Esophagus squamous epithelium (tissue), 5 donors: ENCODE measurements around the gene AFAP1L2. TPM values are rescaled to one million over a fixed set of nuclear protein-coding genes. Genes with fewer than 3 reads are reported as not detected.

Experiments
- DNase-seq: peaks from one replicate; lab custom pipeline; 2025; lab: John Stamatoyannopoulos, UW
- H3K27ac ChIP-seq, 4 donors: fragments of 200-600 bp; sonication (generic); one replicate each; pipeline ENCODE4 v1.5.1; 2016 to 2019; ENCODE audit warnings: mild to moderate bottlenecking in 1 of 4
- H3K27me3 ChIP-seq, 4 donors: fragments of 200-600 bp; sonication (generic); 1 replicate in 3 of 4; 2 replicates in 1 of 4; pipeline versions ENCODE4 v1.5.1 to v1.6.0; 2017 to 2021; ENCODE audit warnings: antibody characterized with exemption in 1 of 4
- H3K36me3 ChIP-seq, 3 donors: fragments of 200-600 bp; sonication (generic); one replicate each; pipeline ENCODE4 v1.5.1; 2016 to 2019
- H3K4me1 ChIP-seq, 3 donors: fragments of 200-600 bp; sonication (generic); one replicate each; pipeline ENCODE4 v1.5.1; 2017 to 2019
- H3K4me3 ChIP-seq, 4 donors: fragments of 200-600 bp; sonication (generic); 1 replicate in 3 of 4; 2 replicates in 1 of 4; pipeline ENCODE4 v1.5.1; 2016 to 2019; ENCODE audit warnings: mild to moderate bottlenecking in 2 of 4, moderate library complexity in 1 of 4
- H3K9me3 ChIP-seq, 3 donors: fragments of 200-600 bp; sonication (generic); one replicate each; pipeline ENCODE4 v1.5.1; 2016 to 2019
- POLR2A ChIP-seq, 4 donors: fragments of 450-650 bp; IDR thresholded peaks; one replicate each; pipeline ENCODE4 v1.6.1; 2017; ENCODE audit warnings: antibody characterized with exemption in 4 of 4, mild to moderate bottlenecking in 4 of 4, moderate library complexity in 3 of 4
- WGBS, 2 donors: methylation state at CpG; one replicate each; pipeline ENCODE4 v1.1.5; 2018; 5-methylcytosine and 5-hydroxymethylcytosine counted together
- intact Hi-C: fragments of 100-400 bp; cut with DNase I; formaldehyde crosslinking; loops from one replicate; pipeline ENCODE4 v1.15.0; 2022
- total RNA-seq, 4 donors: library from RNA; depleted of rRNA; stranded (reverse); fragments of >200 nt; gene quantifications; one replicate each; pipeline ENCODE4 v1.1.0, GENCODE V29; 2016
- TF ChIP-seq, protein P1 (sequence below), 6 experiments: fragments of 450-650 bp in 4 of 6; fragments of 200-600 bp in 2 of 6; sonication (generic) in 2 of 6; IDR thresholded peaks; one replicate each; pipeline ENCODE4 v1.5.1; 2016 to 2019; ENCODE audit warnings: antibody characterized with exemption in 6 of 6, mild to moderate bottlenecking in 4 of 6, moderate library complexity in 4 of 6
- donor health status: DM: yes; HTN: yes; CAD: no.

The AFAP1L2 gene
- total RNA-seq, 4 donors from 2014 or later, result 9.8 to 15.5 (median 11.8) TPM

DNA sequence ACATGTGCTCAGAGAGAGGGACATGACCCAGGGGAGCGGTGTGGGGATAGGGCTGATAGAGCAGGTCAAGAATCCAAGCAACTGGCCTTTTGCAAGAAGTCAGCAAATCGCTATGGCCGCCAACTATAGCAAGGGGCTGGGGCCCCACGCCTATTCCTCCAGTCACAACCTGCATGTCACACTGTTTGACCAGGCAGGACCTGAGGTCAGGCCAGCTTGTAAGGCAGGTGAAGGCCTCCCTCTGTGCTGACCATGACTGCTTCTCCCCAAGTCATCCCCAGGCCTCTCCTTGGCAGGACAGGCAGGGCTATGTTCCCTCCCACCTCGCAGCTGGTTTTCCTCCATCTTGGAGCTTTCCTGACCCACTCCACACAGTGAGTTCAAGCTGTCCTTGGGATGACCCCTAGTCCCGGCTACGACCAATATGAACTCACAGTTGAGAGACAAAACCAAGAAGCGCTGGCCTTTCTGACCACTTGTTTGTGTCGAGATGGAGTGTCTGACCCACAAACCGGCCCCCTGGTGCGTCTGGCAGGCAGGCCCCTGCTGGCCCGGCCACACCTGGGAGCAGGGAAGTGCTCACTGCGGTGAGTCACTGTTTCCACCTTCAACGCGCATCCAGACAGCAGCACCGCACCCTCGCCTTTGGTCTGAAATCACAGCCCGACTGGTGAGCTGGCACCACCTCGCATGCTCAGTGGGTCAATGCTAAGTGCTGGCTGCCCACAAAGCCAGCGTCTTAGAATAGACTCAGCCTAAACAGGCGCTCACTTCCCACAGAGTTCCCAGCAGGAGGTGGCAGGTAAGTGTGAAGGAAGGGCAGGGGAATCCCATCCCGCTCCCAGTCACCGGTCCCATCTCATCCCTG lies 83.8 kb downstream of the AFAP1L2 start:
- no peak for TF ChIP-seq POLR2A (IDR thresholded peaks at IDR 0.05)
- TF ChIP-seq, protein P1, sequence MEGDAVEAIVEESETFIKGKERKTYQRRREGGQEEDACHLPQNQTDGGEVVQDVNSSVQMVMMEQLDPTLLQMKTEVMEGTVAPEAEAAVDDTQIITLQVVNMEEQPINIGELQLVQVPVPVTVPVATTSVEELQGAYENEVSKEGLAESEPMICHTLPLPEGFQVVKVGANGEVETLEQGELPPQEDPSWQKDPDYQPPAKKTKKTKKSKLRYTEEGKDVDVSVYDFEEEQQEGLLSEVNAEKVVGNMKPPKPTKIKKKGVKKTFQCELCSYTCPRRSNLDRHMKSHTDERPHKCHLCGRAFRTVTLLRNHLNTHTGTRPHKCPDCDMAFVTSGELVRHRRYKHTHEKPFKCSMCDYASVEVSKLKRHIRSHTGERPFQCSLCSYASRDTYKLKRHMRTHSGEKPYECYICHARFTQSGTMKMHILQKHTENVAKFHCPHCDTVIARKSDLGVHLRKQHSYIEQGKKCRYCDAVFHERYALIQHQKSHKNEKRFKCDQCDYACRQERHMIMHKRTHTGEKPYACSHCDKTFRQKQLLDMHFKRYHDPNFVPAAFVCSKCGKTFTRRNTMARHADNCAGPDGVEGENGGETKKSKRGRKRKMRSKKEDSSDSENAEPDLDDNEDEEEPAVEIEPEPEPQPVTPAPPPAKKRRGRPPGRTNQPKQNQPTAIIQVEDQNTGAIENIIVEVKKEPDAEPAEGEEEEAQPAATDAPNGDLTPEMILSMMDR (IDR thresholded peaks at IDR 0.05), result no peak
- WGBS, 2 donors, result 41 to 55% methylated on average over 8 to 12 of the region's 23 CpGs
- intact Hi-C loops, result no loop called here
- Histone ChIP-seq H3K36me3 (peaks cover 0 to 23% (median 0%) of the 10 kb centered on the region in 3 donors), H3K27ac (peak overlapping the region; percentile 67 to 84 (median 78)), H3K4me3 (peak overlapping the region in 1 of 4 donors; percentile 1), H3K4me1 (peaks cover 6 to 35% (median 11%) of the 10 kb centered on the region in 3 donors), H3K9me3 (no peaks in the 10 kb centered on the region), H3K27me3 (no peaks in the 10 kb centered on the region)
- no peak for DNase-seq

DNA sequence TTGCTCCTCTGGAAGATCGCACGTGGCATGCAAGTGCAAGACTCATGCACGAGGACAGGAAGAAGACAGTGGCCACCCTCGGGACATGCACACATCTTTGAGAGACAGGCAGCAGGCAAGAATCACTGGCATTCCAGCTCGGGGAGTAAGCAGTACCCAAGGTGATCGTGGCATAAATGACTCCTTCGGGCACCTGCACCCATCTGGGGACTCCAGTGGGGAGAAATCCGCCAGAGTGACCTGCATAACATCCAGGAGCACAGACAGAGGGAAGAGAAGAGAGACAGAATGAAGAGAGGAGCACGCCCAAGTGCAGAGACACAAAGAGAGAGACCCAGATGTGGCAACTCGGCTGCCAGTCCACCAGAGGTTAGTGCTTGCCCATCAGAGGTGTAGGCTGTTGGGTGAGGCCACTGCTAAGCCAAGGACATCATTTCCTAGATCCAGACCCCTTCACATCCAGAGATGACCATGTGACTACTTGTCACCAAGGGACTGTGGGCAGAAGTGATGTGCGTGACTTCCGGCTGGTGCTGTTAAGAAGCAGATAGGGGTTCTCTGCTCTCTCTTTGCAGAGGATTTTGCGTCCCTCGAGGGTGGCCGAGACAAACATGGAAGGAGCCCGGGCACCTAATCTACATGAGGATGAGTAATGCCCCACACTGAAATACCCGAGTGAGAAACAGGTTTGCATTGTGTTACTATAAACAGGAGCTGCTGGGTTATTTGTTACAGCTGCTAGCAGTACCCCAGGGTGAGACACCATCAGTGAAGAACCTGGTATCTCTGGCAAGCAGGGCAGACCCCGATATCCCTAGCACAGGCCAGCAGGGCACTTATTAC lies 84.7 kb downstream of the AFAP1L2 start:
- Histone ChIP-seq H3K9me3 (no peaks in the 10 kb centered on the region), H3K36me3 (peaks cover 0 to 20% (median 0%) of the 10 kb centered on the region in 3 donors), H3K27me3 (no peaks in the 10 kb centered on the region), H3K4me1 (peaks cover 6 to 37% (median 11%) of the 10 kb centered on the region in 3 donors), H3K4me3 (no peak overlapping the region), H3K27ac (peak overlapping the region; percentile 67 to 84 (median 78))
- no peak for DNase-seq
- WGBS, 2 donors, result 82 to 83% methylated on average over 12 to 17 of the region's 18 CpGs
- TF ChIP-seq, protein P1 (IDR thresholded peaks at IDR 0.05), result no peak
- no peak for TF ChIP-seq POLR2A (IDR thresholded peaks at IDR 0.05)
- intact Hi-C loops, result loop anchor here (10.0 kb wide), 1 partner anchor 225 kb away; no protein-coding TSS in a partner anchor

DNA sequence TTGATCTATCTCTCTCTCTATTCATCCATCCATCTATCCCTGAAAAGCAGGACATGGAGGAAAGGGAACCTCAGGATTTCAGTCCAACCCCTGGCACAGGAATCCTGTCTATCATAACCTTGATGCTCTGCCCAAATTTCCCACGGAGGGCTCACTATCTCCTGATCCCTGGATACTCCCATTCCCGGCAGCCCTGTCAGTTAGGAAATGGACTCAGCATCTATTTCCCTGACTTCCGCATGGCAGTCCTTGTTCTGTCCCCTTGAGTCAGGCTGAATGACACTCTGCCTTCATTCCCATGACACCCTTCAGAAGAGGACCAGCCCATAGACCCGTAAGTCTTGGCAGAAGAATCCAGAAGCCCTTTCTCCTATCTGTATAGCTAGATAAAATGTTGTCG lies 87.6 kb downstream of the AFAP1L2 start:
- WGBS, 2 donors, result 75 to 82% methylated on average over 5 of the region's 5 CpGs
- TF ChIP-seq POLR2A (IDR thresholded peaks at IDR 0.05), result no peak
- Histone ChIP-seq H3K9me3 (no peaks in the 10 kb centered on the region), H3K27ac (no peak overlapping the region), H3K4me1 (peaks cover 3 to 33% (median 11%) of the 10 kb centered on the region in 3 donors), H3K36me3 (peaks cover 0 to 32% (median 0%) of the 10 kb centered on the region in 3 donors), H3K4me3 (no peak overlapping the region), H3K27me3 (no peaks in the 10 kb centered on the region)
- DNase-seq, result no peak
- intact Hi-C loops, result loop anchor here (10.0 kb wide), 1 partner anchor 228 kb away; no protein-coding TSS in a partner anchor

DNA sequence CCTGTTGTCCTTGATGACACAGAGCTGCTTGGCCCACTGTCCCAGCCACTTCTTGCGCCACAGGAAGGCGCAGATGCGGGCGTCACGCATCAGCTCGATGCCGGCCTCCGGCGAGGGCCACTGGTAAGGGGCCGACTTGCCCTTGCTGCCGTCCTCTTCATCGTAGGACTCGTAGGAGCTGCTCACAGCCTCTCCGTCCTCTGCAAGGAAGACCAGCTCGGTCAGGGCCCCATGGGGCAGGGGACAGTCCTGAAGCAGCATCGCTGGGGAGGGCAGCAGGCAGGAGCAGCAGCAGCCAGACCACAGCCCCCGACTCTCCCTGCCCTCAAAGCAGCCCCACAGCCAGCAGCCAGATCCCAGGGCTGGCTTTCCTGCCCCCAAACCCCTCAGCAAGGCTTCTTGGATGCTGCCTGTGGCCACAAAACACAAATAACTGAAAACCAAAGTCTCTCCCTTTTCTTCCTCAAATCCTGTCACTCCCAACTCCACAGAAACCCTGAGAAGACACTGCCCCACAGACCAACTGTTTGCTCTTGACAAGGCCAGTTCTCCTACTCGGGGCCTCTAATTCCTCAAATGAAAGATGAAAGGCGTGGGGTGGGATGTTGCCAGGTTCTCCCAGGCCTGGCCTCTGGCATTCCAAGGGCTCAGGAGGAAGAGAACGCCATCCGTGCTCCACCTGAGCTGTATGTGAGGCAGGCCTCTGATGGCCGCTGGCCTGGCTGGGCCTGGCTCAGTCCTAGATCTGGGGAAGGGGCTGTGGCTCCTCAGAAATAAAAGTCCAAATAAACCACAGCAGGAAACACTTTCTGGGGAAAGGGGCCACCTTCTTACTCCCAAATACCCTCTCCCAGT lies 88.5 kb downstream of the AFAP1L2 start:
- TF ChIP-seq, protein P1 (IDR thresholded peaks at IDR 0.05), result no peak
- TF ChIP-seq POLR2A (IDR thresholded peaks at IDR 0.05), result no peak
- H3K4me3 ChIP-seq, result no peak overlapping the region
- peaks cover 0 to 42% (median 0%) of the 10 kb centered on the region in 3 donors for H3K36me3 ChIP-seq
- no peaks in the 10 kb centered on the region for H3K9me3 ChIP-seq
- no peak for DNase-seq
- H3K27me3 ChIP-seq, result no peaks in the 10 kb centered on the region
- WGBS, 2 donors, result 83 to 97% methylated on average over 1 to 5 of the region's 22 CpGs
- H3K27ac ChIP-seq, result no peak overlapping the region
- H3K4me1 ChIP-seq, result peaks cover 0 to 24% (median 7%) of the 10 kb centered on the region in 3 donors
- intact Hi-C loops, result loop anchor here (10.0 kb wide), 1 partner anchor 229 kb away; no protein-coding TSS in a partner anchor
